ENCODE data around the gene CRACDL.

CRACDL gene

DNA sequence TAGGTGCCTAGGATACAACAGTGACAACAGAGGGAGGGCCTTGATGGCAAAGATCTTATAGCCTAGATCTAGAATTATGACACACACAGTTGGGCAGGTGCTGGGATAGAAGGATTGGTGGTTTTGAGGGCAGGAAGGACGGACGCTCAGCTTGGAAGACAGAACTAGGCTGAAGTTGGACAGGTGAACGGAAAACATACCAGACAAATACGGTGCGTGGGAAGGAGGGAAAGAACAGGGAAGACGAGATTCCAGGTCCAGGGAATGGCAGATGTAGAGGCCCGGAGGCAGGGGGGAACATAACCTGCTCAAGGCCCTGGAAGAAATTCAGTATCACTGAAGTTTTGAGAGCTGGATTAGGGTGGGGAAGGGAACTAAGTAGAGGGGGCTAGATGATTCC lies 40.8 kb downstream of the CRACDL start:
- TF ChIP-seq, protein P1, sequence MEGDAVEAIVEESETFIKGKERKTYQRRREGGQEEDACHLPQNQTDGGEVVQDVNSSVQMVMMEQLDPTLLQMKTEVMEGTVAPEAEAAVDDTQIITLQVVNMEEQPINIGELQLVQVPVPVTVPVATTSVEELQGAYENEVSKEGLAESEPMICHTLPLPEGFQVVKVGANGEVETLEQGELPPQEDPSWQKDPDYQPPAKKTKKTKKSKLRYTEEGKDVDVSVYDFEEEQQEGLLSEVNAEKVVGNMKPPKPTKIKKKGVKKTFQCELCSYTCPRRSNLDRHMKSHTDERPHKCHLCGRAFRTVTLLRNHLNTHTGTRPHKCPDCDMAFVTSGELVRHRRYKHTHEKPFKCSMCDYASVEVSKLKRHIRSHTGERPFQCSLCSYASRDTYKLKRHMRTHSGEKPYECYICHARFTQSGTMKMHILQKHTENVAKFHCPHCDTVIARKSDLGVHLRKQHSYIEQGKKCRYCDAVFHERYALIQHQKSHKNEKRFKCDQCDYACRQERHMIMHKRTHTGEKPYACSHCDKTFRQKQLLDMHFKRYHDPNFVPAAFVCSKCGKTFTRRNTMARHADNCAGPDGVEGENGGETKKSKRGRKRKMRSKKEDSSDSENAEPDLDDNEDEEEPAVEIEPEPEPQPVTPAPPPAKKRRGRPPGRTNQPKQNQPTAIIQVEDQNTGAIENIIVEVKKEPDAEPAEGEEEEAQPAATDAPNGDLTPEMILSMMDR (IDR thresholded peaks at IDR 0.05; ENCODE audit: insufficient read depth, low read length, poor library complexity, severe bottlenecking) = no peak
- no peak for TF ChIP-seq EZH2phosphoT487 (conservative IDR thresholded peaks at IDR 0.05; ENCODE audit: low read length)
- no peaks in the 10 kb centered on the region for H3K36me3 ChIP-seq (ENCODE audit: low read length)
- no peak overlapping the region for H3K4me3 ChIP-seq (ENCODE audit: insufficient read depth, low read length, poor library complexity, severe bottlenecking)
- no peaks in the 10 kb centered on the region for H3K27me3 ChIP-seq (ENCODE audit: low read length)
- no peak overlapping the region for H2AFZ ChIP-seq (ENCODE audit: low read depth, low read length, severe bottlenecking)
- no peaks in the 10 kb centered on the region for H3K79me2 ChIP-seq (ENCODE audit: insufficient read depth, low read length)
- no peak overlapping the region for H3K27ac ChIP-seq (ENCODE audit: low read depth, low read length)
- H3F3A ChIP-seq (ENCODE audit: insufficient read depth) = no peaks in the 10 kb centered on the region
- no peak overlapping the region for H3K9ac ChIP-seq (ENCODE audit: low read length)
- H3K4me2 ChIP-seq (ENCODE audit: low read depth, low read length, poor library complexity, severe bottlenecking) = no peak overlapping the region
- H4K20me1 ChIP-seq (ENCODE audit: low read depth, low read length) = no peaks in the 10 kb centered on the region
- no peaks in the 10 kb centered on the region for H3K9me2 ChIP-seq (replicated peaks; ENCODE audit: insufficient read depth, low read length)
- no peaks in the 10 kb centered on the region for H3K9me3 ChIP-seq (ENCODE audit: insufficient read depth, low read length)

DNA sequence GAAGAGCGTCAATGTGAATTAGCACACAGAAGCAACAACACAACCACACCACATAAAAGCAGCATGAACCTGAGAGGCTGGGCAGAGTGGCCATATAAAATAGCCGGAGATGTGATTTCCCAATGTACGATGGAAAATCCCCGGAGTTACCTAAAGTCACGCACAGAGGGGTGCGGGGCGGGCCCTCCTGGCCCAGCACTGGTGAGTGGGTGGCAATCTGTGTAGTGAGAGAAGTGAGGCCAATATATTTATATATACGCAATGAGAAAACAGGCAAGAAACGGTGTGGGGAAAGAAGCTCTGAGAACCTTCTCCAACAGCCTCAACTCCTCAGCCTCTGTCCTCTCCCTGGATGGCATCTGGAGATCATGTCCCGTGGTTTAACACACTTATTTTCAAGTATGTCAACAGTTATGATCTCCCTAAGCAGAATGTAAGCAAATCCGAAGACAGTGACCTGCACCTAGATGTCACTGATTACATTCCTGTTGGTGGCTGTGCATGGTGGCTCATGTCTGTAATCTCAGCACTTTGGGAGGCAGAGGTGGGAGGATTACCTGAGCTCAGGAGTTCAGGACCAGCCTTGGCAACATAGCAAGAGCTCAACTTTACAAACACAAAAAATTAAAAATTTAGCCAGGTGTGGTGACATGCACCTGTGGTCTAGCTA lies 41.6 kb downstream of the CRACDL start:
- Histone ChIP-seq H3K9me2 (replicated peaks; ENCODE audit: insufficient read depth, low read length) (no peaks in the 10 kb centered on the region), H3K4me2 (ENCODE audit: low read depth, low read length, poor library complexity, severe bottlenecking) (no peak overlapping the region), H3K27ac (ENCODE audit: low read depth, low read length) (no peak overlapping the region), H3K9ac (ENCODE audit: low read length) (no peak overlapping the region), H4K20me1 (ENCODE audit: low read depth, low read length) (no peaks in the 10 kb centered on the region), H3K4me3 (ENCODE audit: insufficient read depth, low read length, poor library complexity, severe bottlenecking) (no peak overlapping the region), H3K27me3 (ENCODE audit: low read length) (no peaks in the 10 kb centered on the region), H3K79me2 (ENCODE audit: insufficient read depth, low read length) (no peaks in the 10 kb centered on the region), H3K36me3 (ENCODE audit: low read length) (no peaks in the 10 kb centered on the region), H2AFZ (ENCODE audit: low read depth, low read length, severe bottlenecking) (no peak overlapping the region), H3F3A (ENCODE audit: insufficient read depth) (no peaks in the 10 kb centered on the region), H3K9me3 (ENCODE audit: insufficient read depth, low read length) (no peaks in the 10 kb centered on the region)
- TF ChIP-seq, protein P1 (IDR thresholded peaks at IDR 0.05; ENCODE audit: insufficient read depth, low read length, poor library complexity, severe bottlenecking) = no peak
- no peak for TF ChIP-seq EZH2phosphoT487 (conservative IDR thresholded peaks at IDR 0.05; ENCODE audit: low read length)

DNA sequence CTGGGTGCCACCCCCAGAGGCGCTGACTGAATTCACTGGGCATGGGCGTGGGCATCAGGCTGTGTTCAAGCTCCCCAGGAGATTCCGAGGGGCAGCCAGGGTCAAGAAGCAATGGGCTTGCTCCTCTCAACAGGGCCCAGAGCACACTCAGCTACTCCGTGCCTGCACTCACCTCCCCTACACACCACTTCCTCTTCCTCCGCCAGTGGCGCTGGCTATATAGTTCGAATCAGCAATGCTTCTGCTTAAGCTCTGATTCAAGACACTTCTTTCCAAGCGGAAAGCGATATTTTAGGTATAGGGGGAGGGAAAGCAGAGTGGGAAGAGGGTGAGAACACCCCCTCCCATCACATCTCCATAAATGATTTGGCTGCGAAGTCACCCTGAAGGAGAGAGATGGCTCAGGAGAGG lies 42.1 kb downstream of the CRACDL start:
- H4K20me1 ChIP-seq (ENCODE audit: low read depth, low read length) = no peaks in the 10 kb centered on the region
- no peak overlapping the region for H3K9ac ChIP-seq (ENCODE audit: low read length)
- H3K36me3 ChIP-seq (ENCODE audit: low read length) = no peaks in the 10 kb centered on the region
- no peak for TF ChIP-seq EZH2phosphoT487 (conservative IDR thresholded peaks at IDR 0.05; ENCODE audit: low read length)
- TF ChIP-seq, protein P1 (IDR thresholded peaks at IDR 0.05; ENCODE audit: insufficient read depth, low read length, poor library complexity, severe bottlenecking) = no peak
- H3K27me3 ChIP-seq (ENCODE audit: low read length) = no peaks in the 10 kb centered on the region
- no peak overlapping the region for H3K4me3 ChIP-seq (ENCODE audit: insufficient read depth, low read length, poor library complexity, severe bottlenecking)
- H2AFZ ChIP-seq (ENCODE audit: low read depth, low read length, severe bottlenecking) = no peak overlapping the region
- H3K4me2 ChIP-seq (ENCODE audit: low read depth, low read length, poor library complexity, severe bottlenecking) = no peak overlapping the region
- H3K9me2 ChIP-seq (replicated peaks; ENCODE audit: insufficient read depth, low read length) = no peaks in the 10 kb centered on the region
- no peaks in the 10 kb centered on the region for H3F3A ChIP-seq (ENCODE audit: insufficient read depth)
- H3K27ac ChIP-seq (ENCODE audit: low read depth, low read length) = no peak overlapping the region
- H3K9me3 ChIP-seq (ENCODE audit: insufficient read depth, low read length) = no peaks in the 10 kb centered on the region
- no peaks in the 10 kb centered on the region for H3K79me2 ChIP-seq (ENCODE audit: insufficient read depth, low read length)
